Spinal cord (tissue), 10 donors: ENCODE data around the gene SLC37A1. TPM values are rescaled to one million over a fixed set of nuclear protein-coding genes. Genes with fewer than 3 reads are reported as not detected.

Source experiments
- DNase-seq, 6 donors: peaks; one replicate each; pipeline versions ENCODE4 v3.0.0 to v3.0.0-alpha.2; 2013 to 2015; ENCODE audit warnings: low spot score in 6 of 6, low read depth in 4 of 6
- H3K27ac ChIP-seq: one replicate; pipeline ENCODE4 v1.5.1; 2013; ENCODE audit warnings: low read depth, low read length, control low read depth
- H3K27me3 ChIP-seq: one replicate; pipeline ENCODE4 v1.6.1; 2013; ENCODE audit warnings: low read length; ENCODE audit not compliant: control insufficient read depth, insufficient read depth
- H3K36me3 ChIP-seq: one replicate; pipeline ENCODE4 v1.6.1; 2013; ENCODE audit warnings: low read length; ENCODE audit not compliant: control insufficient read depth, insufficient read depth
- H3K4me1 ChIP-seq: one replicate; pipeline ENCODE4 v1.6.1; 2013; ENCODE audit warnings: low read length; ENCODE audit not compliant: control insufficient read depth, insufficient read depth
- H3K4me3 ChIP-seq: one replicate; pipeline ENCODE4 v1.5.1; 2013; ENCODE audit warnings: low read depth, low read length, control low read depth
- H3K9me3 ChIP-seq: one replicate; pipeline ENCODE4 v1.6.1; 2013; ENCODE audit warnings: low read length; ENCODE audit not compliant: control insufficient read depth, insufficient read depth
- WGBS: methylation state at CpG from one replicate; pipeline ENCODE4 v1.1.5; 2013; ENCODE audit warnings: missing lambda C conversion rate; ENCODE audit not compliant: insufficient coverage; 5-methylcytosine and 5-hydroxymethylcytosine counted together
- polyA plus RNA-seq, 2 donors: library from polyadenylated mRNA; unstranded; fragments of 120-200 nt; gene quantifications; one replicate each; pipeline ENCODE4 v1.2.1, GENCODE V29; 2013; ENCODE audit not compliant: insufficient read length in 2 of 2
- total RNA-seq, 2 donors: library from RNA; depleted of rRNA in 1 of 2; stranded (reverse); fragments of 120-200 nt in 1 of 2; fragments of >200 nt in 1 of 2; gene quantifications; one replicate each; pipeline versions ENCODE4 v1.2.3 to v1.2.4, GENCODE V29; 2013 to 2014
- donor health status: healthy.

The SLC37A1 gene
- total and polyA plus RNA-seq, 4 donors, result 8.4 to 32.3 (median 22.5) TPM

- H3K9me3 ChIP-seq, result no peaks in the 10 kb centered on the region
- H3K4me1 ChIP-seq, result peaks cover 36% of the 10 kb centered on the region
- no peak overlapping the region for H3K27ac ChIP-seq
- no peak overlapping the region for H3K4me3 ChIP-seq
- 88% methylated on average over 13 of the region's 14 CpGs for WGBS
- H3K36me3 ChIP-seq, result peaks cover 74% of the 10 kb centered on the region
- no peaks in the 10 kb centered on the region for H3K27me3 ChIP-seq
- no peak for DNase-seq
Observed at GRCh38 chr21:42567861-42568260, 54.2 kb downstream of the SLC37A1 start.

- WGBS, result 89% methylated on average over 13 of the region's 19 CpGs
- no peak for DNase-seq
- Histone ChIP-seq H3K27ac (no peak overlapping the region), H3K27me3 (no peaks in the 10 kb centered on the region), H3K36me3 (peaks cover 74% of the 10 kb centered on the region), H3K4me1 (peaks cover 35% of the 10 kb centered on the region), H3K9me3 (no peaks in the 10 kb centered on the region), H3K4me3 (no peak overlapping the region)
Observed at GRCh38 chr21:42568376-42568775, 54.7 kb downstream of the SLC37A1 start.

GRCh38 chr21:42568866-42569731, 55.4 kb downstream of the SLC37A1 start:
- H3K9me3 ChIP-seq, result no peaks in the 10 kb centered on the region
- peaks cover 71% of the 10 kb centered on the region for H3K36me3 ChIP-seq
- 92% methylated on average over 35 of the region's 35 CpGs for WGBS
- peak overlapping the region; percentile 25 for H3K27ac ChIP-seq
- no peak overlapping the region for H3K4me3 ChIP-seq
- H3K4me1 ChIP-seq, result peaks cover 35% of the 10 kb centered on the region
- no peaks in the 10 kb centered on the region for H3K27me3 ChIP-seq
- no peak for DNase-seq

GRCh38 chr21:42569732-42570301, 56.2 kb downstream of the SLC37A1 start:
- no peaks in the 10 kb centered on the region for H3K27me3 ChIP-seq
- no peaks in the 10 kb centered on the region for H3K9me3 ChIP-seq
- H3K4me1 ChIP-seq, result peaks cover 32% of the 10 kb centered on the region
- DNase-seq, result no peak
- peak overlapping the region; percentile 57 for H3K27ac ChIP-seq
- WGBS, result 78% methylated on average over 31 of the region's 31 CpGs
- peaks cover 67% of the 10 kb centered on the region for H3K36me3 ChIP-seq
- no peak overlapping the region for H3K4me3 ChIP-seq

- 85% methylated on average over 7 of the region's 9 CpGs for WGBS
- Histone ChIP-seq H3K36me3 (peaks cover 67% of the 10 kb centered on the region), H3K9me3 (no peaks in the 10 kb centered on the region), H3K4me3 (no peak overlapping the region), H3K4me1 (peaks cover 26% of the 10 kb centered on the region), H3K27ac (peak overlapping the region; percentile 57), H3K27me3 (no peaks in the 10 kb centered on the region)
- DNase-seq, result no peak
Observed at GRCh38 chr21:42570362-42570761, 56.7 kb downstream of the SLC37A1 start.

- DNase-seq, result peak; percentile 44 to 92 (median 56)
- 36% methylated on average over 14 of the region's 20 CpGs for WGBS
- H3K4me1 ChIP-seq, result peaks cover 24% of the 10 kb centered on the region
- H3K4me3 ChIP-seq, result no peak overlapping the region
- H3K9me3 ChIP-seq, result no peaks in the 10 kb centered on the region
- H3K36me3 ChIP-seq, result peaks cover 64% of the 10 kb centered on the region
- H3K27me3 ChIP-seq, result no peaks in the 10 kb centered on the region
- H3K27ac ChIP-seq, result peak overlapping the region; percentile 52
Observed at GRCh38 chr21:42570841-42571387, 57.3 kb downstream of the SLC37A1 start.

GRCh38 chr21:42571391-42572150, 57.9 kb downstream of the SLC37A1 start:
- no peak overlapping the region for H3K4me3 ChIP-seq
- no peaks in the 10 kb centered on the region for H3K9me3 ChIP-seq
- WGBS, result 67% methylated on average over 18 of the region's 20 CpGs
- H3K27me3 ChIP-seq, result no peaks in the 10 kb centered on the region
- H3K27ac ChIP-seq, result no peak overlapping the region
- peaks cover 57% of the 10 kb centered on the region for H3K36me3 ChIP-seq
- H3K4me1 ChIP-seq, result peaks cover 24% of the 10 kb centered on the region
- DNase-seq, result no peak

GRCh38 chr21:42572906-42573495, 59.3 kb downstream of the SLC37A1 start:
- Histone ChIP-seq H3K27me3 (no peaks in the 10 kb centered on the region), H3K4me3 (no peak overlapping the region), H3K36me3 (peaks cover 47% of the 10 kb centered on the region), H3K9me3 (peaks cover 3% of the 10 kb centered on the region), H3K4me1 (peaks cover 24% of the 10 kb centered on the region), H3K27ac (no peak overlapping the region)
- DNase-seq, result no peak
- 94% methylated on average over 7 of the region's 12 CpGs for WGBS
